Astrocyte of the cerebellum (primary cell): ENCODE measurements around the gene OSBPL3.
"Not testable (repeated sequence)": the region's sequence is repeated elsewhere in the genome, so short reads cannot be mapped to it uniquely, and the experiment has no call there.

Source experiments
- DNase-seq: peaks from one replicate; pipeline ENCODE4 v3.0.0-alpha.2; 2011; ENCODE audit warnings: low read depth
- H3K4me3 ChIP-seq: 2 replicates; pipeline ENCODE4 v1.5.1; 2011; ENCODE audit warnings: mild to moderate bottlenecking, low read depth, low read length, moderate library complexity
- CTCF ChIP-seq: IDR thresholded peaks from 2 replicates; pipeline ENCODE4 v1.5.1; 2012; ENCODE audit warnings: low read length, low read depth, moderate library complexity, mild to moderate bottlenecking; ENCODE audit errors: missing control alignments
- in situ Hi-C: cut with HindIII; loops from 2 replicates; pipeline ENCODE4 v1.10.0; 2017; ENCODE audit warnings: low sequenced_read_pairs

Gene OSBPL3

GRCh38 chr7:24905996-24906770, 73.8 kb downstream of the OSBPL3 start:
- TF ChIP-seq CTCF = no peak
- DNase-seq = no peak
- in situ Hi-C loops = no loop called here
- no peak overlapping the region for H3K4me3 ChIP-seq

GRCh38 chr7:24903992-24904391, 76.0 kb downstream of the OSBPL3 start:
- H3K4me3 ChIP-seq, DNase-seq, in situ Hi-C loops: not testable (repeated sequence)

- TF ChIP-seq CTCF = no peak
- H3K4me3 ChIP-seq = no peak overlapping the region
- DNase-seq = no peak
- in situ Hi-C loops = no loop called here
Measured at GRCh38 chr7:24903559-24903958, 76.4 kb downstream of the OSBPL3 start.

GRCh38 chr7:24902931-24903330, 77.0 kb downstream of the OSBPL3 start:
- TF ChIP-seq CTCF = no peak
- H3K4me3 ChIP-seq = no peak overlapping the region
- no peak for DNase-seq
- in situ Hi-C loops = no loop called here

- in situ Hi-C loops = no loop called here
- H3K4me3 ChIP-seq = no peak overlapping the region
- TF ChIP-seq CTCF = no peak
- no peak for DNase-seq
Measured at GRCh38 chr7:24902276-24902675, 77.7 kb downstream of the OSBPL3 start.

GRCh38 chr7:24899905-24900304, 80.1 kb downstream of the OSBPL3 start:
- DNase-seq = no peak
- TF ChIP-seq CTCF = no peak
- H3K4me3 ChIP-seq = no peak overlapping the region
- in situ Hi-C loops = no loop called here

- TF ChIP-seq CTCF = no peak
- no peak overlapping the region for H3K4me3 ChIP-seq
- no peak for DNase-seq
- in situ Hi-C loops = no loop called here
Measured at GRCh38 chr7:24899161-24899560, 80.8 kb downstream of the OSBPL3 start.
